Thyroid gland (tissue), 4 donors: ENCODE results near the gene SIRT7. TPM values are rescaled to one million over a fixed set of nuclear protein-coding genes. Genes with fewer than 3 reads are reported as not detected.

ENCODE experiments used
- DNase-seq, 2 donors: peaks; one replicate each; pipeline ENCODE4 v3.0.0-alpha.2; 2019
- H3K27ac ChIP-seq, 3 donors: fragments of 200-600 bp; sonication (generic); 1 replicate in 2 of 3; 2 replicates in 1 of 3; pipeline ENCODE4 v1.5.1; 2016 to 2019; ENCODE audit warnings: mild to moderate bottlenecking in 1 of 3, moderate library complexity in 1 of 3
- H3K27me3 ChIP-seq: fragments of 200-600 bp; sonication (generic); one replicate; pipeline ENCODE4 v1.5.1; 2019
- H3K36me3 ChIP-seq, 2 donors: fragments of 200-600 bp; sonication (generic); one replicate each; pipeline ENCODE4 v1.5.1; 2016 to 2019
- H3K4me1 ChIP-seq, 2 donors: fragments of 200-600 bp; sonication (generic); one replicate each; pipeline ENCODE4 v1.5.1; 2017 to 2019
- H3K4me3 ChIP-seq, 3 donors: fragments of 200-600 bp; sonication (generic); replicated peaks in 1 of 3; 1 replicate in 2 of 3; 2 replicates in 1 of 3; pipeline ENCODE4 v1.5.1; 2016; ENCODE audit warnings: mild to moderate bottlenecking in 1 of 3
- H3K9me3 ChIP-seq: fragments of 200-600 bp; sonication (generic); one replicate; pipeline ENCODE4 v1.5.1; 2017
- POLR2A ChIP-seq, 2 donors: fragments of 450-650 bp; IDR thresholded peaks; one replicate each; pipeline ENCODE4 v1.6.1; 2017; ENCODE audit warnings: antibody characterized with exemption in 2 of 2, mild to moderate bottlenecking in 2 of 2, moderate library complexity in 1 of 2
- WGBS, 2 donors: methylation state at CpG; one replicate each; pipeline ENCODE4 v1.1.5; 2017; 5-methylcytosine and 5-hydroxymethylcytosine counted together
- intact Hi-C: fragments of 100-400 bp; cut with DNase I; formaldehyde crosslinking; loops from one replicate; pipeline ENCODE4 v1.15.1; 2023
- total RNA-seq, 4 donors: library from RNA; depleted of rRNA; stranded (reverse); fragments of >200 nt; gene quantifications; one replicate each; pipeline ENCODE4 v1.2.3, GENCODE V29; 2016
- TF ChIP-seq, protein P1 (sequence below), 6 experiments: fragments of 200-600 bp in 3 of 6; fragments of 450-650 bp in 3 of 6; sonication (generic) in 3 of 6; IDR thresholded peaks; one replicate each; pipeline ENCODE4 v1.5.1; 2016 to 2019; ENCODE audit warnings: antibody characterized with exemption in 6 of 6, mild to moderate bottlenecking in 2 of 6, inconsistent platforms in 1 of 6, moderate library complexity in 1 of 6

The SIRT7 gene
- total RNA-seq, 4 donors from 2014 or later, result 8.9 to 23.5 (median 15.8) TPM

DNA sequence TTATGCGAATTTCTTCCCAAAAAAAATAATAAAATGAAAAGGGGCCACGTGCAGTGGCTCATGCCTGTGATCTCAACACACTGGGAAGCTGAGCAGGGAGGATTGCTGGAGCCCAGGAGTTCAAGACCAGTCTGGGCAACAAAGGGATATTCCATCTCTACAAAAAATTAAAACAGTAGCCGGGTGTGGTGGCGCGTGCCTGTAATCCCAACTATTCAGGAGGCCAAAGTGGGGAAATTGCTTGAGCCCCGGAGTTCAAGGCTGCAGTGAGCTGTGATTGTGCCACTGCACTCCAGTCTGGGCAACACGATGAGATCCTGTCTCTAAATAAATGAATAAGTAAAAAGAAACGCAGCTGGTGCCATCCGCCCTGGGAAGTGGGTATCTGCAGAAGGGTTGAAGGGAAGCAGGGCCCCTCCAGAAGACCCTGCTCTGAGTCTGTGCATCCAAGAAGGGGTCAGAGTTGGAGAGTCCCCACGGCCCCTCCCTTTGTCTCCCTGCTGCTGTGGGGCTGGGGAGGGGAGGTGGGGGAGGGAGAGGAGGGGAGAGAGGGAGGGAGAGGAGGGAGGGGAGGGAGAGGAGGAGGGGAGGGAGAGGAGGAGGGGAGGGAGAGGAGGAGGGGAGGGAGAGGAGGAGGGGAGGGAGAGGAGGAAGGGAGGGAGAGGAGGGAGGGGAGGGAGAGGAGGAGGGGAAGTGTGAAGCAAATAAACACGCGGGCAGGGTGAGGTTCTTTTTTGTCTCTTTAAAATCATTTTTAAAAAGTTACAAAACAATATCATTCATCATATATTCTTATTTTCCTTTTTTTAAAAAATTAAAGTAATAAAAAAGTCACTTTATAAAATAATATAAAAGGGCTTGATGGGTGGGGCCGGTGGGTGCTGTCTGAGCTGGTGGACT, 34.1 kb upstream of the SIRT7 start:
- intact Hi-C loops, result no loop called here

DNA sequence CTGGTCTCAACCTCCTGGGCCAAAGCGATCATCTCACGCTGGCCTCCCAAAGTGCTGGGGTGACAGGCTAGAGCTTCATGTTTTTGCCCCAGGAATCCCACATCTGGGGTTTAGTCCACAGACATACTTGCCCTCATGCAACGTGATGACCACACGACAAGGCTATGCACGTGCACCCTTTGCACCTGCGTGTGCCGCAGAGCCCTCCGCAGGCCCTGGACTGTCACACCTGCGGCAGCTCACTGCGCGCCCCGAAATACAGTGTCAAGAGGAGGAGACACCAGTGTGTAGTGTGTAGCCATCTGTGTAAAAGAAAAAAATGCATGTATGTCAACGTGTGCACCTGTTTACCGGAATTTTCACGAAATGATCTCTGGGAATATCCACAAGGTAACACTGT, 32.5 kb upstream of the SIRT7 start:
- intact Hi-C loops, result no loop called here
- no peak for TF ChIP-seq POLR2A (IDR thresholded peaks at IDR 0.05)
- TF ChIP-seq, protein P1, sequence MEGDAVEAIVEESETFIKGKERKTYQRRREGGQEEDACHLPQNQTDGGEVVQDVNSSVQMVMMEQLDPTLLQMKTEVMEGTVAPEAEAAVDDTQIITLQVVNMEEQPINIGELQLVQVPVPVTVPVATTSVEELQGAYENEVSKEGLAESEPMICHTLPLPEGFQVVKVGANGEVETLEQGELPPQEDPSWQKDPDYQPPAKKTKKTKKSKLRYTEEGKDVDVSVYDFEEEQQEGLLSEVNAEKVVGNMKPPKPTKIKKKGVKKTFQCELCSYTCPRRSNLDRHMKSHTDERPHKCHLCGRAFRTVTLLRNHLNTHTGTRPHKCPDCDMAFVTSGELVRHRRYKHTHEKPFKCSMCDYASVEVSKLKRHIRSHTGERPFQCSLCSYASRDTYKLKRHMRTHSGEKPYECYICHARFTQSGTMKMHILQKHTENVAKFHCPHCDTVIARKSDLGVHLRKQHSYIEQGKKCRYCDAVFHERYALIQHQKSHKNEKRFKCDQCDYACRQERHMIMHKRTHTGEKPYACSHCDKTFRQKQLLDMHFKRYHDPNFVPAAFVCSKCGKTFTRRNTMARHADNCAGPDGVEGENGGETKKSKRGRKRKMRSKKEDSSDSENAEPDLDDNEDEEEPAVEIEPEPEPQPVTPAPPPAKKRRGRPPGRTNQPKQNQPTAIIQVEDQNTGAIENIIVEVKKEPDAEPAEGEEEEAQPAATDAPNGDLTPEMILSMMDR (IDR thresholded peaks at IDR 0.05), result no peak
- Histone ChIP-seq H3K9me3 (no peaks in the 10 kb centered on the region), H3K36me3 (no peaks in the 10 kb centered on the region), H3K27ac (no peak overlapping the region), H3K4me1 (no peaks in the 10 kb centered on the region), H3K27me3 (no peaks in the 10 kb centered on the region), H3K4me3 (no peak overlapping the region)
- DNase-seq, result no peak
- WGBS, 2 donors, result 83 to 84% methylated on average over 15 of the region's 15 CpGs

More for the DNA sequence above, 34.1 kb upstream of the SIRT7 start:
- Histone ChIP-seq H3K27ac (no peak overlapping the region), H3K4me3 (no peak overlapping the region), H3K27me3 (no peaks in the 10 kb centered on the region), H3K36me3 (no peaks in the 10 kb centered on the region), H3K9me3 (no peaks in the 10 kb centered on the region), H3K4me1 (no peaks in the 10 kb centered on the region)
- no peak for TF ChIP-seq POLR2A (IDR thresholded peaks at IDR 0.05)
- TF ChIP-seq, protein P1 (IDR thresholded peaks at IDR 0.05), result no peak
- no peak for DNase-seq
- WGBS, 2 donors, result 61% methylated on average over 13 of the region's 13 CpGs

DNA sequence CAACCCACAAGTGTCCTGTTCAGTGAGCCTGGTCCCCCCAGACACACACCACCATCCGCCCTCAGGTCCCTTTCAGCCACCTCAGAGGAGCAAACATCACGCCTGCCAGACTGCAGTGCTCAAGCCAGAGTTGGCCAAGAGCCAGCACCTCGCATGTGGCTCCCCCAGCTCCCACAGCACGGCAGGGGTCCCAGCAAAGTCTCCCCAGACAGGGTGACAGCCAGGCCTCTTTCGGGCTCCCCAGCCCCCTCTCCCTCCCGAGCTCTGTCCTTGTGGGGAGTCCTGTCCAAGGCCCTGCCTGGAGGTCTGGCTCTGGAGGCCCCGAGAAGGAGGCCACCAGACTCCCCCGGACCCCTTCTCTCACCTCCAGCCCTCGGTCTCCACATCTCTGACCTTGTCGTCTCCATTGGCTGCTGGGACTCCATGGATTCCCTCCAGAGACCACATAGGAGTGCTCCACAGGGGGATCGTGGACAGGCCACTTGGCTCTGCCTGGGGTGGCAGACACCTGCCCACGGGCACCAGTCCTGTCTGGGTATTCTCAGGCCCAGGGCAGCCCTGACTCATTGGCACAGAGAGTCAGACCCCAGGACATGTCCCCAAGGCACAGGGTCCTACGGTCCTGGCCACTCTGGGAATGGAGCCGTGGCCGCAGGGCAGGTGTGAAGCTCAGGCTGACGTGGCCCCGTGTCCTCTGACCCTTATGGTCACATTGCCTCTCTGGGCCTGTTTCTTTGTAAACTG, 30.8 kb upstream of the SIRT7 start:
- H3K27me3 ChIP-seq, result no peaks in the 10 kb centered on the region
- DNase-seq, result no peak
- intact Hi-C loops, result no loop called here
- no peak overlapping the region for H3K27ac ChIP-seq
- H3K36me3 ChIP-seq, result no peaks in the 10 kb centered on the region
- no peaks in the 10 kb centered on the region for H3K9me3 ChIP-seq
- H3K4me1 ChIP-seq, result no peaks in the 10 kb centered on the region
- H3K4me3 ChIP-seq, result no peak overlapping the region
- no peak for TF ChIP-seq POLR2A (IDR thresholded peaks at IDR 0.05)
- TF ChIP-seq, protein P1 (IDR thresholded peaks at IDR 0.05), result no peak
- WGBS, 2 donors, result 77 to 85% methylated on average over 12 to 15 of the region's 17 CpGs

DNA sequence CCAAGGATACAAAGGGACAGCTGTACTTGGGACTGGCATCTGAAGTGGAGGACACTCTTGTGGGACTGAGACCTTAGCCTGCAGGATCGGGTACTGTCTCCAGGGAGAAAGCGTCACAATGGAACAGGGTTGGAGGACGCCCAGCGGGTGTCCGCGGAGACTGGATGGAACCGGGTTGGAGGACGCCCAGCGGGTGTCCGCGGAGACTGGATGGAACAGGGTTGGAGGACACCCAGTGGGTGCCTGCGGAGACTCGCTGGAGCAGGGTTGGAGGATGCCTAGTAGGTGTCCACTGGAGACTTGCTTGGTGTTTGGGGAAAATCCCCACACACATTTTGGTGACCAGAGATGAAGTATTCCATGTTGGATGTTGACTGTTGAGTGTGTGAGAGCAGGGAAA, 29.2 kb upstream of the SIRT7 start, which contains the start of gene MYADML2:
Gene MYADML2 (minus strand): TSS at position 45 of the 400 bp plus-strand sequence. CDS start 5,492 bp downstream, outside the sequence.
- no peak for DNase-seq
- H3K36me3 ChIP-seq, result no peaks in the 10 kb centered on the region
- H3K27me3 ChIP-seq, result no peaks in the 10 kb centered on the region
- no peaks in the 10 kb centered on the region for H3K9me3 ChIP-seq
- H3K4me1 ChIP-seq, result no peaks in the 10 kb centered on the region
- WGBS, 2 donors, result 79 to 87% methylated on average over 11 to 13 of the region's 13 CpGs
- TF ChIP-seq, protein P1 (IDR thresholded peaks at IDR 0.05), result no peak
- TF ChIP-seq POLR2A (IDR thresholded peaks at IDR 0.05), result no peak
- intact Hi-C loops, result no loop called here
- no peak within 1 kb of the TSS for H3K27ac ChIP-seq
- H3K4me3 ChIP-seq, result no peak within 1 kb of the TSS
